Measurements from ENCODE around the gene KRT8.
"Not testable (repeated sequence)": the region's sequence is repeated elsewhere in the genome, so short reads cannot be mapped to it uniquely, and the experiment has no call there.

The KRT8 gene

DNA sequence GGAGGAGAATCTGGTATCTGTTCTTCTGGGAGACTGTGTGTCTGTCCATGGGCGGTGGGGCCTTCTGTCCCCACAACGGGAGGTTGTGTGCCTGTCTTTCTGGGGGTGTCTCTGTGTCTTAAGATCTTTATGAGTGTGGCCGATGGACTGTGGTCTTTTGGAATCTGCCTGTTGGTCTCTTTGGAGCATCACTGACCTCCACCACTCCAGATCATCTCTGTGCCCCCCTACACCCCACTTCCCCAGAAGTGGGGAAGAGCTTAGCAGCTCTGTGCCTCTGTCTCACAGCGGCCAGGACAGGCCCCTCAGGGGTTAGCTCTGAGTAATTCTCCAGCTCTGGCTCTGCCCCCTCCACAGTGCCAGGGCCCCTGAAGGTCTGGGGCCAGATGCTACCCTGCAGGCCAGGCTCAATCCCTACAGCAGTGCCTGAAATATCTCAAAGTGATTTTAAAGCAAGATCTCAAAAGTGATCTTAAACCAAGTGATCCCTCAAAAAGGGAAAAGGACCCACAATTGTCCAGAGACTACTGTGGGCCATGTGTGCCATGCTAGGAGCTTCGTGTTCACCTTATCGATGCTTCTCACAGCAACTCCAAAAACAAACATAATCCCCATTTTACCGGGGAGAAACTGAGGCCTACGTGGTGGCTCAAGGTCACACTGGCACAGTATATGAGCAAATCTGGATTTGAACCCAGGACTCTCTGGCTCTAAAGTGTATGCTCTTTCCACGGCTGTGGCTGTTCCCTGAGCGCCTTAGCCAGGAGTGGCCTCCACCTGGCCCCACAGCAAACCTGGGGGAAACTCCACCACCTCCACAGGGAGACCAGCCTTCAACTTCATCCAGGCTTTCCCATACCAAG, 30.1 kb downstream of the KRT8 start:
- DNase-seq (ENCODE audit: low read depth), result no peak

DNA sequence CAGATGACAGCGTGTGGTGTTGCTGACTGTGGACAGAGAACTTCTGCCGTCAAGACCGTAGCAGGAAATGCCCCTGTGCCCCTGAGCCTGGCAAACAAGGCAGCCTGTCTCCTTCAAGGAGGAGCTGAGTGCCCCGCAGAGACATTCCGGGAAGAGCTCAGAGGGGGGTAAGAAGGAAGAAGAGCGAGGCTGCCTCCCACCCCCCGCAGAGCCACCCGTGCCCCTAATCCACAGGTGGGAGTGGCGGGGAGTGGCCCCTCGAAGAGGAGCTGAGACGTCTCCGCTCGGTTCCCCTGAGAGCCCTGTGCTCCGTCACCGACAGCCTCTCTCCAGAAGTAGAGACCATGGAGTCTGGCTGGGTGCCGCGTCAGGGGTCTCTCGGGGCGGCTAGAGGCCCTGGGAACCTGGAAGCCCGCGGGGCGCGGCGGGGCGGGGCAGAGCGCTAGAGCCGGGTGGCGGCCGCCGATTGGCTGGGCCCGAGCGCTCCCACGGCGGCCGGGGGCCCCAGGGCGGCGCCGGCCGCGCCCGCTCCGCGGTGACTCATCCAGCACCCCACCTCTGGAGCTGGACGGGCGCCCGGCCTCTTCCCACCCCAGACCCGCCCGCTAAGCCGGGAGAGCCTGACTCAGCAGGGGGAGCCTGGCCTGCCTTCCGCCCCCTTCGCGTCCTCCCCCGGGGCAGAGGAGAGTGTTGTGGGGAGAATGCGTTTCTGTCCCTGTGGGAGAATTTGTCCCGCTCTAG, 30.9 kb downstream of the KRT8 start:
- peak; percentile 49 for DNase-seq (ENCODE audit: low read depth)

DNA sequence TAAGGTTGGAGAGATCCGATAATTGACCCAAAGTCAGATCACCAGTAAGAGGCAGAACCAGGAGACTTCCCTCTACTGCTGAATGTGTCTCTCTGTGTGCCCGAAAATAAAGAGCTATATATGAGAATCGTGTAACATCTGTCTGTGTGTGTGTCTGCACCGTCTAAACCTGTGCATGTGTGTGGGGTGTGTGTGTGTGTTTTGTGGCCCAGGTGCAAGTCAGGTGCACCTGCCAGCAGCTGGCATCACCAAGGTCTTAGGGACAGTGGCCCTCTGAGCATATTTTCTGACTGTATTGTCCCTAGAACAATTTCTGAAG, 31.4 kb downstream of the KRT8 start:
- DNase-seq (ENCODE audit: low read depth), result no peak

DNA sequence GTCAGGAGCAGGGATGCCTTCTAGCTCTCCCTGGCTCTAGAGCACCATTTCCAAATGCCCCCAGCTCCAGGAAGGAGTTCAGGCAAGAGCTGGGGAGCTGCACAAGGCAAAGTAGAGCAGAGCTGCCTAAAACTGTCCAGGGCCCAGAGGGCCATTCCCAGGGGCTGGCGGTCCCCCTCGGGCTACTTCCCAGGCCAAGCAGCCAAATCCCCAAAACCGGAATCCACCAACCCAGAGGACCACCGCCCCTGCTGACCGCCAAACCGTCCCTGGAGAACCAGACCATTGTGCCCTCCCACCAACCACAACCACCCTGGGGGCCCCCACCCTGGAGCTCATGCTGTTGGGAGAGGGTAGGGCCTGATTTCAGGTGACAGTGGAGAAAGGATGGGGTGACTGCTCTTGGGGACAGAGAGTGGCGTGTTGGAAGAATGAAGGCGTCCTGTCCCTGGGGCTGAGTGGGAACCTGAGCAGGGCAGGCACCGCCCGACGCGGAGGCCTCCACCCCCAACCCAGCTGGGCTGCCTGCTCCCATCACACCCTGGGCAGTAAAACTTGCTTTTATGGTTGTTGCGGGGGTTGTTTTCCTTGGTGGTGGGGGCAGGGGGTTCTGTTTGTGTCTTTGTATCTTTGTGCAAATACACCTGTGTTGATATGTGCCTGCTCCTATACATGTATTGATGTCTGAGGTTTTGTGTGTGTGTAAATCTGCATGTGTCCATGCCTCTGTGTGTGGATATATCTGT, 32.1 kb downstream of the KRT8 start:
- DNase-seq (ENCODE audit: low read depth), result no peak

DNA sequence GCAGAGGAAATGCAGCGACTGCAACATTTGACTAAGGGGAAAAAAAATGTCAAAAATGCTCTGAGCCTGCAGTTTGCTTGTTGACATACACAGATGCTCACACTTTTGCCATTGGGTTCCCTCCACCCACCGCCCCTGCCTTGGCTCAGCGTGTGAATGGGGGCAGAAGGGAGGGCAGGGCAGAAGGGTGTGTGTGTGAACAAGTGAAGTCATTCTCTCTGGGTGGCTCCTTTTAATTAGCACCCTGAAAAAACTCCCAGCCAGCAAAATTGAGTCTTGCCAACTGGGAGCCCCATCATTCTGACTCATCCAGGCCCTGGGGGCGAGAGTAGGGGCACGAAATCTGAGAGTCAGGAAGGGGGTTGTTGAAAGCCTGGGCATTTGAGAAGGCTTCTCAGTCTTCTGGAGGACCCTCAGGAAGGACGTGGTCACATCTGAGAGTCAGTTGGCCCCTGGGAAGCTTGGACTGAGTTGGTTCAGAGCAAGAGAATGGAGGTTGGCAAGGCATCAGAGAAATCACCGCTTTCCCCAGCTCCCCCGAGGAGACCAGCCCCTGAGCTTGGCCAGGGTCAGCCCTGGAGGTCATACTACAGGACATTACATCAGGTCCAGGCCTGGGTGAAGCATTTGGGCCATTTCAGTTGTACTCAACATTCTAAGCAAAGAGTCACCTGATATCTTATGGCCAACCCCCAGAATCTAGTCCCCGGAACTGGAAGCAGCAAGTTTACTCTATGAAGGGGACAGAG, 33.4 kb downstream of the KRT8 start:
- no peak for DNase-seq (ENCODE audit: low read depth)

DNA sequence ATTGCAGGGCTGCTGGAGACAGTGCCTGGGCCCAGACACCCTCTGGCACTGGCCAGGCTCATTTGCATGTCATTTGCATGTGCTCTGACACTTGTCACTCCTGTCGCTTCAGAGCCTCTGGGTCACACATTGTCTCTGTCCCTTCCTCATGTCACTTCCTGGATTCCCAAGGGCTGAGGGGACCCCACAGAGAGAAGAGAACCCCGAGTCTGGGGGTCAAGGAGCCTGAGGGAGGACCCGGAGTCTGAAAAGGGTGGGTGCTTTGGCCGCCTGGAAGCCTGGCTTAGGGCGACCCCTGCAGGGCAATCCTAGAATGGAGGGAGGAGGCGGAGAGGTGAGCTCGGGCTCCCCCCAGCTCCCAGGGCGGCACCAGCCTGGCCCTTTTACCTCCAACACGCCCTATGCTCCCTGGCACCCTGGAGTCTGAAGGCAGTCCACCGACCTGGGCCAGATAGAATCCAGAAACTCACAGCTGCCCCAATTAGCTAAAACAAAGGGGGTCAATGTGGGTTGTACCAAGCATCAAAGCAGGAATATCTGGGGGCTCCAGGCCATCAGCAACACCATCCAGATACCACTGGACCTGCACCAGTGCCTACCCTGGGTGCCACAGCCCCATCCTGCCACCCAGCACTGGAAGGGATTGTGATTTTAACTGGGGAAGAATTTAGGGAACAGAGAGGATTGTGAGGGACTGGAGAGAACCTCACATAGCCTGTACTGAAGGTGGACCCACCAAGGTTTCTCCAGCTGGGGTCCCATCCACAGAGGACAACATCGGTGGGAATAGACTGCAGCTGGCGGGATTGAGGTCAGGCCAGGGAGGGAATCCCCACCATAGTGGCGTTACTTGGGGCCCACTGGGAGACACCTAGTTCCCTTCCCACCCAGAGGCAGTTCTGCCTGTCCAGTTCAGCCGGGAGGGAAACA, 34.2 kb downstream of the KRT8 start:
- peak; percentile 79 for DNase-seq (ENCODE audit: low read depth)

DNA sequence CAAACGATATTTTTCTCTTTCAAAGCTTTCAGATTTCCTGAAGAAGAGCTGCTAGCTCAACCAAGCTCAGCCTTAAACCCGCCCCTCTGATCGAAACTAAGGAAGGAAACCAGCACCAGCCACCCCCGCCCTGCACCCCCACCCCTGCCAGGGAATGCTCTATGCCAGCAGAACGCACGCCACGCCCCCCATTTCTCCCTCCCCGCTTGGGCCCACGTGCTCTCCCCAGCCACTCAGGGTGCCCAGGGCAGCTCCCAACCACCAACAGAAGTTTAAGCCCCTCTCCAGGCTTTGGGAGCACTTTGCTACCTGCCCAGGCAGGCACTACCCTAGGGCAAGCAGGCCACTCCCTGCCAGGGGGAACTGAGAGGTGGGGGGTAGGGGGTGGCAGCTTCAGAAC, 37.2 kb downstream of the KRT8 start:
- DNase-seq (ENCODE audit: low read depth), result no peak

DNA sequence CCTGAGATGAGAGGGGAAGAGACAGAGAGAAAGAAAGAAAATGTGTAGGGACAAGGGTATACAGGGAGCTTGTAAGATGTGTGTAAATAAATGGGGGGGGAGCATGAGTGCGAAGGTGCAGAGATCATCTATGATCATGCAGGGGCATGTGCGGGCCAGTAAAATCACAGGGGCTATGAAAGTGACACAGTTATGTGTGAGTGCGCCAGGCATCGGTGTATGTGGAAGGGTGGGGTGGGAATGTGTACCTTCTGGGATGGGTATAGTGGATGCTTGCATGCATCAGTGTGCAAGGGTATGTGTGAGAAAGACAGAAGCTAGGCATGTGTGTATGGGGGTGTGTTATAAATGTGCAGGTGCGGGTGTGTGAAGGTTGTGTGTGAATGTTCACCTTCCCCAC, 37.7 kb downstream of the KRT8 start:
- no peak for DNase-seq (ENCODE audit: low read depth)

DNA sequence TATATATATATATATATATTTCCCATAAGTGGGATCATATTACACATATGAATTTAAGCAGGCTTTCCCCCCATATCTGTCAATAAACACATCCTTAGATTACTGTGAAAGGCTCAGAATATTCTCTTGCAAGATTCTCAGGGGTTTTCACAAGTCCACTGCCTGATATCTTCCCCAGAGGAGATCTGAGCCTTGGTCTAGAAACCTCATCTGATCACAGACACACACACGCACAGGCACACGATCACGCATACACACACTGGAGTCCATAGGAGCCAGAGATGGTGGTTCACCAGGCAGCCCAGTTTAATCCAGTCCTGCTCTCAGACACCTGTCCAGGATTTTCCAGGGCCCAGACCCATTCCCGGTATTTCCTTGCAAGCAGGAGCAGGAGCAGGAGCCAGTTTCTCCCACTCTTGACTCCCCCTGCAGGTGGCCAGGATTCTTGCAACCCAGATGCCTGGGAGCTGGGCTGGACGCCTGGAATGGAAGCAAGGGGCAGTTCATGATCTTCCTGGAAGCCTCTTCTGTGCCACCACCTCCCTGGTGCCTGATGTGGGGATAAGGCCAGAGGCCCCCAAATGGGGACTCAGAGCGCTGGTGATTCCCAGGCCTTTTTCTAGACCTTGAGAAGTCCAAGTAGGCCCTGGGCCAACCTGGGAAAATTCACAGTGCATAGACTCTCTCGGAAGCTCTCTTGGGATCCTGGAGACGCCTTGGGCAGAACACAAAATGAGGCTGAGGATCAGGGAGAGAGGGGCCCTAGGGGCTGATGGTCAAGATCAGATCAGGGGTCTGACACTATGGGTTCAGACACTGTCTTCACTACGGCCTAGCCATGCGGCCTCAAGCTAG, 39.6 kb downstream of the KRT8 start:
- peak; percentile 23 for DNase-seq (ENCODE audit: low read depth)

DNA sequence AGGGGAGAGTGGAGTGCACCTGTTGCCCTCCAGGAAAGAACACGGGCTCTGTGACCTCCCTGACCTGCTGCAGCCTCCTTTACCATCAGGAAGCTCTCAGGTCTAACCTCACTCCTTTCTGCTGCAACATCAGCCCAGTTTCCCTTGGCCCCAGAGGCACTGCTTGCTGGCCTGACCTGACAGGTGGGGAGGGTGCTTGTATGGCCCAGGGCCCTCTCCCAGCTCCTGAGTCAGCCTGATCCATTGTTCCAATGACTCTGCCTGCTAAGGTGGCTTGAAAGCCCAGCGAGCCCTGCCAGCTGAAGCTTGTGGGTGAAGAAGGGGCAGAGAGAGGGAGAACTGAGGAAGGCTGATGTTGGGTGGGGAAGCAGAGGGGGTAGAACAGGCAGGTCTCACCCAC, 42.9 kb downstream of the KRT8 start:
- no peak for DNase-seq (ENCODE audit: low read depth)

DNA sequence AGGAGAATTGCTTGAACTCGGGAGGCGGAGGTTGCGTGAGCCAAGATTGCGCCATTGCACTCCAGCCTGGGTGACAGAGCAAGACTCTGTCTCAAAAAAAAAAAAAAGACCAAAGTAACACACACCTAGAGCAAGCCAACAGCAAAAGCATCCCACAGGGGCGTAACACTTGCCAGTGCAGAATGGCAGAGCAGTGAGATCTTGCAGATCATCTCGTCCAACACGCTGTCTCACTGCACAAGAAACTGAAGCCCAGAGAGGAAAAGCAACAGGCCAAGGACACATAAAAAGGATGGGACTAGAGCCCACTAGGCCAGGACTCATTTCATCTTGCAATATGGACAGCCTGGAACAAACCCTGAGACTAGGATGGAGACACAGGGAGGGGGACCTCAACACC, 43.4 kb downstream of the KRT8 start:
- no peak for DNase-seq (ENCODE audit: low read depth)

DNA sequence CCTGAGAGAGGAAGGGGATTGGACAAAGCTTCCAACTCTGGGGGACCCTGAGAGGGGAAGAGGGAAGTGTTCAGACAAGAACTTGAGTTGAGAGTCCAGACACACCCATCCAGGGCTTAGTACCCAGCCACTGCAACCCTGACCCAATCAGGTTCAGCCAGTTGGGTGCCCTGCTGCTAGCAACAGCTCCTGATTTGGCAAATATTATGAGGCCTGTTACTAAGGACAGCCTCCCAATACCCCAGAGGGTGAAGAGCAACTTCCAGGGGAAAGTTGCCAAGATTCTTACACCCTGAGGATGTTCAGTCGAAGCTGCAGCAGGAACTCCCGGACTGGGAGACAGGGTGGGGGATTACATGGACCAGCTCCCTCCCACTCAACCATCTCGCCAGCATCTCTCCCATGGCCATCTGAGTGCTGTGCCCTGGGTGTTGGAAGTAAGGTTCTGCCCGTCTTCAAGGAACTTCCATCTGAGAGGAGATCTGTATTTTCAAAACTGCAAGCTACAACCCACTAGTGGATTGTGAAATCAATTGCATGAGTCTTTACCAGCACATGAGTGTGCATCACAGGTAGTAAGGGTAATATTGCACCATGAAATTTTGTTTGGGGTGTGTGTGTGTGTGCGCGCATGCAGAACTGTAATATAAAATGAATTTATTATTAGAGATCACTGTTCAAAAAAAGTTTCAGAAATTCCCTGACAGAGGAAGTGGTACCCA, 44.6 kb downstream of the KRT8 start:
- DNase-seq (ENCODE audit: low read depth), result no peak

DNA sequence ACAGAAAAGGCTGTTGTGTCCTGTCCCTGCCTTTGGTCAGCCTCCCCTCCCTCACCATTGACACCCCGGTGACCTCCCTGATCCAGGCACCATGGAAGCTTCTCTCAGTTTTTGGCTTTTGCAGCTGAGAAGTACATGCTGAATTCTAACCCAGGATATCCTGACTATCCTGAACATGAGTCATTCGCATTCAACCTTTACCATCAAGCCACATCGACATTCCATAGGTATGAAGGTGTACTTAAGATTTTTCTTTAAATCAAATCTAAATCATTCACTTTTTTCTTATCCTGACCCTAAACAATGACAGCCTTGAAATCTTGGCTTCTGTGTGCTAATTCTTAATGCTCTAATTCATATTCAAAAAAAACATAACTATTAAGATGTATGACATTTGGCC, 47.4 kb downstream of the KRT8 start:
- DNase-seq (ENCODE audit: low read depth), result no peak

DNA sequence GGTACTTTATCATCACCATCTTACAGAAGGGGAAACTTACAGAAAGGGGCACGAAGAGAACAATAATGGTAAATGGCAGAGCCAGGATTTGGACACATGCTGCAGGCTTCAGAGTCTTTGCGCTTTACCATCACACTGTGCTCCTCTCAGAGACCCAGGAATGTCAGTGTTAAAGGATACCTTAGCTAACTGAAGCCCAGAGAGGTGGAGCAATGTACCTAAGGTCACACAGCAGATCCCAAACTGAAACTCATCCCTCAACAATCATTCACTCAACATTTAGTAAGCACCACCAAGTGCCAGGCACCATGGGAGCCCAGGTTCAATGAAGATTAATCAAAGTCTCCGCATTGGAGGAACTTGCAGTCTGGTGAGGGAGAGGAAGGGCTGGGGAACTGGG, 48.1 kb downstream of the KRT8 start:
- no peak for DNase-seq (ENCODE audit: low read depth)

DNA sequence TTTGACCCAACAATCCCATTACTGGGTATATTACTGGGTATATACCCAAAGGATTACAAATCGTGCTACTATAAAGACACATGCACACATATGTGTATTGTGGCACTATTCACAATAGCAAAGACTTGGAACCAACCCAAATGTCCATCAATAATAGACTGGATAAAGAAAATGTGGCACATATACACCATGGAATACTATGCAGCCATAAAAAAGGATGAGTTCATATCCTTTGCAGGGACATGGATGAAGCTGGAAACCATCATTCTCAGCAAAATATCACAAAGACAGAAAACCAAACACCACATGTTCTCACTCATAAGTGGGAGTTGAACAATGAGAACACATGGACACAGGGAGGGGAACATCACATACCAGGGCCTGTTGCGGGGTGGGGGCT, 48.8 kb downstream of the KRT8 start:
- DNase-seq (ENCODE audit: low read depth), result not testable (repeated sequence)

DNA sequence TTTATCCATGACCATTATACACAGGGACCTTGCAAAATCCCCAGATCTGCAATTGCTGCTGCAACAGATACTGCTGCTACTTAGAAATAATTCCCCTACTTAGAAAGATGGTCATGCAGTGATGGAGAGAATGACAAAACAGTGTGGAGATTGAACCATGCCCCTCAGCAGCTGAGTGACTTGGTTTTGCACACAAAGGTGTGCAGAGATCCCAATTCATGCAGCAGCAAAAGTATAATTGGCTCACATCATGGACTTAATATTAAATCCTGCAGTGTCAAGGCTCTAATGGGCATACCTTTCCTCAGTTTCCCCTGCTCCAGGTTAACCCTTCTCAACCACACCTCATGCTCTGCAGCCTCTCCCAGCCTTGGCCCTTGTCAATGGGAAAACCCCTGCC, 53.1 kb downstream of the KRT8 start:
- no peak for DNase-seq (ENCODE audit: low read depth)

DNA sequence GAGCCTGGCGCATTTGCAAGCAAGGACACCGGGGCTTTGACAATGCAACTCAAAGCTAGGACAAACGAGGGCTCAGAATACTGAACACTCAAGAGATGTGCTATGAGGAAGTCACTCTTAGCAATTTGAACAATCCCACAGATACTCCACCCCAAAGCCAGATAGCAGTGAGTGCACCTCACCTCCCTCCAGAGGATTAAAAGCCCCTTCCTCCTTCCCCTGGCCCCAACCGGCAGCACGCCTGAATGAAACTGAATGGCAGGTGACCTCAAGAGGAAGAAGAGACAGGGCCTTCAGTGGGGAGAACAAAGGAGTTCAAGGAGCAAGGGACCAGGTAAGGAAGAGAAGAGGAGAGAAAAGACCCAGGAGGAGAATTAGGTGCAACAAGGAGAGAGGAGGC, 54.2 kb downstream of the KRT8 start:
- DNase-seq (ENCODE audit: low read depth), result no peak

DNA sequence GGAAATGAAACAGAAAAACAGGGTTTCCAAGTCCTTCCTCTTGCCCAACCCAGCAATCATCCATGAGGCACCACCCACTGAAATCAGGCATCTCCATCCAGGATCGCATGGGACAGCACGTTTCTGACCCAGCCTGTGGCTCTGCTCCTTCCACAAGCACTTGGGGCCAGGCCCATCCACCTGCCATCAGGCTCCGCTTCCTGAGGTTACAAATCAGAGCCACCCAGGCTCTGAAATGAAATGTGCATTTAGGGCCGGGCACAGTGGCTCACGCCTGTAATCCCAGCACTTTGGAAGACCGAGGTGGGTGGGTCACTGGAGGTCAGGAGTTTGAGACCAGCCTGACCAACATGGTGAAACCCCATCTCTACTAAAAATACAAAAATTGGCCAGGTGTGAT, 55.4 kb downstream of the KRT8 start:
- no peak for DNase-seq (ENCODE audit: low read depth)

DNA sequence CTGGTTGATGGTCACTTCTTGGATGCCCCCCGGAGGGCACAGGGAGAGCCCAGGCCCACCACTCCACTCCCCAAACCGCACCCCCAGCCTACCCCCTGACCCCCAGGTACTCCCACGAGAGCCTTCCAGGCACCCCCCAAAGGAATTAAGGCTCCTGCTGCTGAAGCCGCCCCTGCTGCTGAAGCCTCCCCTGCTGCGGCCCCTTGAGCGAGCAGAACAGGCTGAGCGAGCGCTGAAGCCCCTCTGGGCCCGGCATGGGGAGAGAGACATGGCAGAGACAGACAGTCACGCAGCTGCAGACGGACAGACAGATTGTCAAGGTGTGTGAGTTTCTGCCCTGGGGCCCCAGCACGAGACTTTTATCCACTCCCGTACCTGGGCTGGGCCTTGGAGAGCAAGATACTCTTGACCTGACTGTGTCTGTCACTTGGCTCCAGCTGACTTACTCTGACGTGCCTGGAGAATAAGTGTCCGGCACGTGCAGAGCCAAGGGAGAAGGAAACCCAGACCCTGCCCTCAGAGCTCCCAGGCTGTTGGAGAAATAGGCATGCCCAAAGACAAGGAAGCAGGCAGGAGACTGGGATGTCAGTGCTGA, 56.1 kb downstream of the KRT8 start, which contains the start of gene KRT78:
KRT78 (minus strand) TSS at position 334 of the 595 bp plus-strand sequence; CDS start at position 270, 64 bp downstream.
- no peak for DNase-seq (ENCODE audit: low read depth)
